H1 (cell line): ENCODE results near the gene NAA20. TPM values are rescaled to one million over a fixed set of nuclear protein-coding genes. Genes with fewer than 3 reads are reported as not detected.

Experiments
- CHD1 ChIP-seq: IDR thresholded peaks from 2 replicates; pipeline ENCODE4 v1.6.1; 2012; ENCODE audit warnings: low read depth, low read length, improper control_type of control experiment
- CHD2 ChIP-seq: IDR thresholded peaks from 2 replicates; pipeline ENCODE4 v1.6.1; 2012; ENCODE audit warnings: low read length, improper control_type of control experiment
- CREB1 ChIP-seq: IDR thresholded peaks from 2 replicates; pipeline ENCODE4 v1.6.1; 2012; ENCODE audit warnings: inconsistent platforms
- CTBP2 ChIP-seq: IDR thresholded peaks from 2 replicates; pipeline ENCODE4 v1.7.0; 2011; ENCODE audit warnings: borderline replicate concordance, mild to moderate bottlenecking, moderate library complexity, mixed read lengths, low read length; ENCODE audit not compliant: insufficient read depth, insufficient read length
- CTCF ChIP-seq, 3 experiments: IDR thresholded peaks; 1 replicate in 2 of 3; 2 replicates in 1 of 3; pipeline versions ENCODE4 v1.5.1 to v1.6.1; 2011; ENCODE audit warnings: low read length in 3 of 3, mild to moderate bottlenecking in 3 of 3, inconsistent platforms in 2 of 3, low read depth in 1 of 3, moderate library complexity in 1 of 3; ENCODE audit not compliant: insufficient read depth in 1 of 3; ENCODE audit errors: control extremely low read depth in 1 of 3
- FOSL1 ChIP-seq: IDR thresholded peaks from 2 replicates; pipeline ENCODE4 v1.6.1; 2011; ENCODE audit warnings: mild to moderate bottlenecking, low read depth, low read length, moderate library complexity; ENCODE audit not compliant: insufficient read depth
- GABPA ChIP-seq: IDR thresholded peaks from 2 replicates; pipeline ENCODE4 v1.6.1; 2011; ENCODE audit warnings: mild to moderate bottlenecking, low read length, moderate library complexity, borderline replicate concordance; ENCODE audit not compliant: insufficient read depth
- JUND ChIP-seq: IDR thresholded peaks from 2 replicates; pipeline ENCODE4 v1.6.1; 2011; ENCODE audit warnings: mild to moderate bottlenecking, improper control_type of control experiment, low read length
- KDM4A ChIP-seq: IDR thresholded peaks from one replicate; pipeline ENCODE4 v1.7.1; 2012; ENCODE audit warnings: low read depth, mild to moderate bottlenecking, moderate library complexity, low read length, inconsistent platforms; ENCODE audit not compliant: severe bottlenecking
- KDM5A ChIP-seq: fragments of 200-600 bp; IDR thresholded peaks from 2 replicates; pipeline ENCODE4 v1.7.1; 2012; ENCODE audit warnings: mild to moderate bottlenecking, low read length, inconsistent platforms, mixed read lengths
- PHF8 ChIP-seq: fragments of 200-600 bp; sonication (generic); conservative IDR thresholded peaks from 2 replicates; pipeline ENCODE4 v1.7.1; 2012; ENCODE audit warnings: low read depth, mild to moderate bottlenecking, inconsistent platforms, low read length, moderate library complexity
- RAD21 ChIP-seq, 2 experiments: IDR thresholded peaks in 1 of 2; conservative IDR thresholded peaks in 1 of 2; 2 replicates each; pipeline ENCODE4 v1.6.1; 2011; ENCODE audit warnings: low read depth in 2 of 2, low read length in 2 of 2, improper control_type of control experiment in 1 of 2, inconsistent platforms in 1 of 2, mild to moderate bottlenecking in 1 of 2, moderate library complexity in 1 of 2
- RBBP5 ChIP-seq: IDR thresholded peaks from 2 replicates; pipeline ENCODE4 v1.7.1; 2012; ENCODE audit warnings: low read depth, mild to moderate bottlenecking, inconsistent platforms, low read length, moderate library complexity, borderline replicate concordance
- SAP30 ChIP-seq: fragments of 300-600 bp; sonication (generic); IDR thresholded peaks from 2 replicates; pipeline ENCODE4 v1.7.1; 2012; ENCODE audit warnings: low read length, moderate library complexity, mild to moderate bottlenecking, inconsistent platforms; ENCODE audit not compliant: insufficient read depth, insufficient replicate concordance
- SIN3A ChIP-seq, 2 experiments: IDR thresholded peaks in 1 of 2; conservative IDR thresholded peaks in 1 of 2; 2 replicates each; pipeline ENCODE4 v1.6.1; 2011 to 2012; ENCODE audit warnings: low read length in 2 of 2, improper control_type of control experiment in 1 of 2, low read depth in 1 of 2, mild to moderate bottlenecking in 1 of 2
- SRF ChIP-seq: IDR thresholded peaks from 2 replicates; pipeline ENCODE4 v1.6.1; 2011; ENCODE audit warnings: mild to moderate bottlenecking, low read depth, low read length, moderate library complexity
- TAF1 ChIP-seq: IDR thresholded peaks from 2 replicates; pipeline ENCODE4 v1.6.1; 2011; ENCODE audit warnings: mild to moderate bottlenecking, low read depth, low read length
- TAF7 ChIP-seq: optimal IDR thresholded peaks from 2 replicates; pipeline ENCODE3; 2011; ENCODE audit warnings: low read depth, mild to moderate bottlenecking, inconsistent platforms, low read length, moderate library complexity, borderline replicate concordance
- TBP ChIP-seq: IDR thresholded peaks from 2 replicates; pipeline ENCODE4 v1.6.1; 2011; ENCODE audit warnings: low read depth, low read length, improper control_type of control experiment
- polyA plus RNA-seq, 7 experiments: library from polyadenylated mRNA; depleted of rRNA in 3 of 7; stranded (reverse) in 5 of 7; unstranded in 2 of 7; fragments of >200 nt in 5 of 7; fragments of 200-250 nt in 2 of 7; gene quantifications; 1 replicate in 5 of 7; 2 replicates in 1 of 7; 4 replicates in 1 of 7; pipeline versions ENCODE4 v1.2.1 to v1.2.3, GENCODE V29; 2011 to 2013; ENCODE audit warnings: missing spikeins in 2 of 7, mixed read lengths in 2 of 7
- total RNA-seq: library from RNA; stranded (reverse); fragmentation: NEBNext Ultra II Directional; extraction: Animal tissue kit (Norgen Biotek cat#: 25700); gene quantifications from 2 replicates; pipeline ENCODE4 v1.2.1, GENCODE V29; 2021

Gene NAA20
- total and polyA plus RNA-seq, 2 of the 8 experiments (the other 6 are each of a cell fraction or from before 2014, with no cell fraction given) = 21.9 to 41.1 TPM

GRCh38 chr20:20017001-20017843 lies at the start of gene NAA20 (continued):
- peak; percentile 52 to 83; a peak in 2 of 4 replicates for TF ChIP-seq SIN3A (conservative IDR thresholded peaks at IDR 0.05 in 1 of 2, IDR thresholded peaks at IDR 0.05 in 1 of 2; ENCODE audit: low read depth in 1 of 2, low read length in 2 of 2)
- peak; percentile 43; the same call in 1 of the 2 replicates for TF ChIP-seq SRF
- peak; percentile 63 to 74 (median 65) for TF ChIP-seq CTCF (IDR thresholded peaks at IDR 0.05; ENCODE audit: control extremely low read depth in 1 of 3, insufficient read depth in 1 of 3, low read depth in 1 of 3, low read length in 3 of 3)
- TF ChIP-seq TAF1 = peak; percentile 72; the same call in 1 of the 2 replicates
- TF ChIP-seq KDM5A = peak; percentile 57; the same call in 1 of the 2 replicates
- TF ChIP-seq RAD21 (IDR thresholded peaks at IDR 0.05 in 1 of 2, conservative IDR thresholded peaks at IDR 0.05 in 1 of 2; ENCODE audit: low read depth in 2 of 2, low read length in 2 of 2) = peak; percentile 56 to 61
- peak; percentile 69 for TF ChIP-seq PHF8
- no peak for TF ChIP-seq SAP30
- no peak for TF ChIP-seq TAF7
- TF ChIP-seq JUND = peak; percentile 26; the same call in 1 of the 2 replicates
- TF ChIP-seq CTBP2 = no peak
- 0 out of 2 replicates have a peak, but pooled peaks have one; percentile 26 for TF ChIP-seq RBBP5
- TF ChIP-seq GABPA = peak; percentile 98
- peak; percentile 66; the same call in 1 of the 2 replicates for TF ChIP-seq CREB1
- peak; percentile 65; the same call in 1 of the 2 replicates for TF ChIP-seq TBP
- TF ChIP-seq FOSL1 = no peak
- no peak for TF ChIP-seq CHD1
- TF ChIP-seq CHD2 = peak; percentile 31; the same call in 1 of the 2 replicates
- TF ChIP-seq KDM4A = peak; percentile 89
